ENCODE results near the gene ACIN1.

ACIN1 gene

DNA sequence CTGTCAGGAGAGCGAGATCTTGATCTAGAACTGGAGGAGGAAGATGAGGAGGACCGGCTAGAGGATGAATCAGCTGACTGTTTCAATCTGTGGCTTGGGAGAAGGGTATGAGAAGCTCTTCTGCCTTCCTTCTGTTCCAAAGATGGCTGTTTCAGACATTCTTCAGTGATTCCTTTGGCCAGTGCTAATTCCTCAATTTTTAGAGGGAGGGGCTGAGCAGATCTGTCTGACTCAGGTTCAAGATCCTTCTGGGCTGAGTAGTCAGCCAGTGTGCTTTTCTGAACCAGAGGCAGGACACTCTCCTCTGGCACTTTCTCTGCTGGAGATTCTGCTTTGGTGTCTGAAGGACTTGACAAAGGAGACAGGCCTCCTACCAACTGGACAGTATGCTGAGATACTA is 15.2 kb downstream of the ACIN1 start:
- no peak overlapping the region for H3K4me3 ChIP-seq (IDR thresholded peaks at IDR 0.05; ENCODE audit: insufficient read depth, low read depth, low read length)
- H3K36me3 ChIP-seq (ENCODE audit: insufficient read depth): no peaks in the 10 kb centered on the region
- TF ChIP-seq, protein P1, sequence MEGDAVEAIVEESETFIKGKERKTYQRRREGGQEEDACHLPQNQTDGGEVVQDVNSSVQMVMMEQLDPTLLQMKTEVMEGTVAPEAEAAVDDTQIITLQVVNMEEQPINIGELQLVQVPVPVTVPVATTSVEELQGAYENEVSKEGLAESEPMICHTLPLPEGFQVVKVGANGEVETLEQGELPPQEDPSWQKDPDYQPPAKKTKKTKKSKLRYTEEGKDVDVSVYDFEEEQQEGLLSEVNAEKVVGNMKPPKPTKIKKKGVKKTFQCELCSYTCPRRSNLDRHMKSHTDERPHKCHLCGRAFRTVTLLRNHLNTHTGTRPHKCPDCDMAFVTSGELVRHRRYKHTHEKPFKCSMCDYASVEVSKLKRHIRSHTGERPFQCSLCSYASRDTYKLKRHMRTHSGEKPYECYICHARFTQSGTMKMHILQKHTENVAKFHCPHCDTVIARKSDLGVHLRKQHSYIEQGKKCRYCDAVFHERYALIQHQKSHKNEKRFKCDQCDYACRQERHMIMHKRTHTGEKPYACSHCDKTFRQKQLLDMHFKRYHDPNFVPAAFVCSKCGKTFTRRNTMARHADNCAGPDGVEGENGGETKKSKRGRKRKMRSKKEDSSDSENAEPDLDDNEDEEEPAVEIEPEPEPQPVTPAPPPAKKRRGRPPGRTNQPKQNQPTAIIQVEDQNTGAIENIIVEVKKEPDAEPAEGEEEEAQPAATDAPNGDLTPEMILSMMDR (conservative IDR thresholded peaks at IDR 0.05; ENCODE audit: low read depth, low read length): no peak
- no peak overlapping the region for H3K27ac ChIP-seq
- no peaks in the 10 kb centered on the region for H3K79me2 ChIP-seq (ENCODE audit: insufficient read depth, low read depth)
- no peaks in the 10 kb centered on the region for H3K4me1 ChIP-seq (ENCODE audit: low read depth, poor library complexity, severe bottlenecking)
- no peaks in the 10 kb centered on the region for H4K20me1 ChIP-seq (ENCODE audit: insufficient read depth)
- no peaks in the 10 kb centered on the region for H3K27me3 ChIP-seq (ENCODE audit: insufficient read depth, low read depth)
- no peak overlapping the region for H2AFZ ChIP-seq (ENCODE audit: low read depth)
- no peak overlapping the region for H3K9ac ChIP-seq
- no peak overlapping the region for H3K4me2 ChIP-seq

DNA sequence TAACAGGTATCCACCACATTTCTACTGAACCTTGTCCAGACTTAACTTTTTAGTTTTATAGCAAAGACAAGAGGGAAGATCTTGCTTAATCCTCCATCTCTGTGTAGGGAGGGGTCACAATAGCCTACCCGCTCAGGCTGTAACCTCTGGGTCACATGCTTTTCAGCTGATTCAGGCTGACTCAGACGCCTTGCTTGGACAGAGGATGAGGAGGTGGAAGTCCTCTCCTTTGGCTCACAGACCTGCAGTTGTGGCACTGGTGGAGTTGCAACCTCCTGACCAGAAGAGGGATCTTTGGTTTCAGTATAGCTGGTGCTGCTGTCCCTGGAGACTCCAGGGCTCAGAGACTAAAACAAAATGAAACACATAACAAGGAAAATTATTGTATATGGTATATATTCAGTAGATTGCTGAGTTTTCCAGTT is 16.2 kb downstream of the ACIN1 start:
- Histone ChIP-seq H3K4me1 (ENCODE audit: low read depth, poor library complexity, severe bottlenecking) (no peaks in the 10 kb centered on the region), H3K79me2 (ENCODE audit: insufficient read depth, low read depth) (no peaks in the 10 kb centered on the region), H3K4me2 (no peak overlapping the region), H3K27me3 (ENCODE audit: insufficient read depth, low read depth) (no peaks in the 10 kb centered on the region), H3K36me3 (ENCODE audit: insufficient read depth) (no peaks in the 10 kb centered on the region), H2AFZ (ENCODE audit: low read depth) (no peak overlapping the region), H3K27ac (no peak overlapping the region), H3K9ac (no peak overlapping the region), H4K20me1 (ENCODE audit: insufficient read depth) (no peaks in the 10 kb centered on the region), H3K4me3 (IDR thresholded peaks at IDR 0.05; ENCODE audit: insufficient read depth, low read depth, low read length) (no peak overlapping the region)
- TF ChIP-seq, protein P1 (conservative IDR thresholded peaks at IDR 0.05; ENCODE audit: low read depth, low read length): no peak

DNA sequence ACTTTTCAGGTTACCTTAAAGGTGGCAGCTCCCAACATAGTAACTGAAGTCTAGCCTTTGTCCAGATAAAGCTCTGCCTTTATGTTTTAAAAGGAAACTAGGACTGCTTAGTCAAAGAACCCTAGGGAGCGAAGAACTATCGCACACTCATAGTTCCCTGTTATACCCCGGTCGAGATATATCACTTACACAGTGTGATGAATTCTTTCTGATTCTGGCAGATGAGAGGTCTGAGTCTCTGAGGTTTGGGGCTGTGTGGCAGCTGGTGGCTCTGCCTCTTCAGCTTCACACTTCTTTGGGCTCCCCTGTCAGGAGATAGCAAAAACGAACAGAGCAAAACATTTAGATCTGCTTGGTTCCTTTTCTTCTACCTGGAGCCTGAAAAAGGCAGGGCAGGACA is 17.0 kb downstream of the ACIN1 start:
- H3K27ac ChIP-seq: no peak overlapping the region
- no peak overlapping the region for H3K4me2 ChIP-seq
- no peaks in the 10 kb centered on the region for H3K36me3 ChIP-seq (ENCODE audit: insufficient read depth)

DNA sequence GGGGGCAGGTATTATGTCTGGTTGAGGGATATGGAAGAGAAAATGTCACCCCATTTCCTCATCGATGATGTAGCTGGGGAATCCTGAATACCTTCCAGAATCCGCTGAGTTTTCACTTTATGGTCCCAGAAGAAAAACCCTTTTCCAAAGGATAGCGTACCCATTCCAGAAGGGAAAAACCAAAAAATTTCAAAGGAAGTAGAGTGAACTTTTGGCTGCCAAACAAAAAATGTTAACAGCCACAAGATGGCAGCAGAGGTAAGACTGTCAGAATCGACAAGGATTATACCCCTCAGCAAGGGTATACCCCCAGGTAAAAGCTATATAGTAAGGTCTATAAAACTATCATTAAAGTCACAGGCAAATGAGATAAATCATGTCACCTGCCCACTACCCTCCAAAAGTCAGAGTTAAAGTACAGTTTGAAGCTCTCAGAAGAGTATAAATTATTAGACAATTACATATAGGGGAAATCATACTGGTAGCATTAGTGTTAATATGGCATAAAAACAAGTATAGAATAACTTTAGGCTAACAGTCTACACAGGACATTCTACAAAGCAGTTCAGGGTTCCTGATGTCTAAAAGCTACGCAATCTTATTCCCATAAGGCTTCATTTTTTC is 18.0 kb downstream of the ACIN1 start:
- Histone ChIP-seq H3K27ac (no peak overlapping the region), H3K4me2 (no peak overlapping the region)

More for the DNA sequence above, 17.0 kb downstream of the ACIN1 start:
- Histone ChIP-seq H3K79me2 (ENCODE audit: insufficient read depth, low read depth) (no peaks in the 10 kb centered on the region), H3K4me1 (ENCODE audit: low read depth, poor library complexity, severe bottlenecking) (no peaks in the 10 kb centered on the region), H2AFZ (ENCODE audit: low read depth) (no peak overlapping the region), H3K9ac (no peak overlapping the region), H3K27me3 (ENCODE audit: insufficient read depth, low read depth) (no peaks in the 10 kb centered on the region), H4K20me1 (ENCODE audit: insufficient read depth) (no peaks in the 10 kb centered on the region), H3K4me3 (IDR thresholded peaks at IDR 0.05; ENCODE audit: insufficient read depth, low read depth, low read length) (no peak overlapping the region)
- TF ChIP-seq, protein P1 (conservative IDR thresholded peaks at IDR 0.05; ENCODE audit: low read depth, low read length): no peak

More for the DNA sequence above, 18.0 kb downstream of the ACIN1 start:
- TF ChIP-seq, protein P1 (conservative IDR thresholded peaks at IDR 0.05; ENCODE audit: low read depth, low read length): peak; percentile 71
- Histone ChIP-seq H3K27me3 (ENCODE audit: insufficient read depth, low read depth) (no peaks in the 10 kb centered on the region), H3K4me3 (IDR thresholded peaks at IDR 0.05; ENCODE audit: insufficient read depth, low read depth, low read length) (no peak overlapping the region), H2AFZ (ENCODE audit: low read depth) (no peak overlapping the region), H4K20me1 (ENCODE audit: insufficient read depth) (no peaks in the 10 kb centered on the region), H3K4me1 (ENCODE audit: low read depth, poor library complexity, severe bottlenecking) (peaks cover 6% of the 10 kb centered on the region), H3K9ac (no peak overlapping the region), H3K79me2 (ENCODE audit: insufficient read depth, low read depth) (no peaks in the 10 kb centered on the region), H3K36me3 (ENCODE audit: insufficient read depth) (no peaks in the 10 kb centered on the region)
